Ovary (tissue), 9 donors: Measurements from ENCODE around the gene PIK3R5. TPM values are rescaled to one million over a fixed set of nuclear protein-coding genes. Genes with fewer than 3 reads are reported as not detected.

ENCODE experiments used
- DNase-seq, 5 donors: peaks; one replicate each; pipeline ENCODE4 v3.0.0-alpha.2; 2019 to 2020
- H3K27ac ChIP-seq, 2 donors: fragments of 200-600 bp; one replicate each; pipeline versions ENCODE4 v1.5.1 to v1.8.0; 2019 to 2022
- H3K27me3 ChIP-seq: fragments of 200-600 bp; one replicate; pipeline ENCODE4 v1.8.0; 2022
- H3K36me3 ChIP-seq: fragments of 200-600 bp; sonication (generic); one replicate; pipeline ENCODE4 v1.5.1; 2019
- H3K4me1 ChIP-seq: one replicate; pipeline ENCODE4 v1.8.1; 2013; ENCODE audit warnings: mild to moderate bottlenecking, moderate library complexity; ENCODE audit not compliant: insufficient read depth
- H3K4me3 ChIP-seq: fragments of 200-600 bp; sonication (generic); one replicate; pipeline ENCODE4 v1.5.1; 2017
- H3K9me3 ChIP-seq, 2 donors: fragments of 200-600 bp in 1 of 2; sonication (generic) in 1 of 2; one replicate each; pipeline versions ENCODE4 v1.5.1 to v1.8.1; 2013 to 2019; ENCODE audit warnings: mild to moderate bottlenecking in 1 of 2, moderate library complexity in 1 of 2
- CTCF ChIP-seq, 3 donors: fragments of 450-650 bp in 2 of 3; fragments of 200-600 bp in 1 of 3; IDR thresholded peaks; one replicate each; pipeline versions ENCODE4 v1.5.1 to v1.8.0; 2016 to 2022; ENCODE audit warnings: antibody characterized with exemption in 3 of 3, mild to moderate bottlenecking in 1 of 3
- EP300 ChIP-seq: sonication (generic); formaldehyde crosslinking; IDR thresholded peaks from one replicate; pipeline ENCODE4 v1.6.1; 2017; ENCODE audit warnings: antibody characterized with exemption
- POLR2A ChIP-seq: fragments of 450-650 bp; IDR thresholded peaks from one replicate; pipeline ENCODE4 v1.6.1; 2017; ENCODE audit warnings: antibody characterized with exemption, mild to moderate bottlenecking, moderate library complexity
- WGBS, 3 donors: extraction: QIAGEN DNeasy Blood & Tissue Kit in 1 of 3; methylation state at CpG; one replicate each; pipeline versions ENCODE4 v1.1.5 to v1.1.7; 2013 to 2017; 5-methylcytosine and 5-hydroxymethylcytosine counted together
- intact Hi-C, 4 donors: fragments of 100-400 bp; cut with DNase I; formaldehyde crosslinking; loops; one replicate each; pipeline versions ENCODE4 v1.11.0 to v1.15.1; 2022 to 2023
- polyA plus RNA-seq, 2 donors: library from polyadenylated mRNA; stranded (reverse); fragments of 200-250 nt in 1 of 2; fragments of 350-450 nt in 1 of 2; fragmentation: Illumina TruSeq in 1 of 2; extraction: RNeasy Lipid Tissue Mini Kit (QIAGEN cat#74804) in 1 of 2; gene quantifications; one replicate each; pipeline ENCODE4 v1.2.3, GENCODE V29; 2013 to 2014
- total RNA-seq, 7 donors: library from RNA; depleted of rRNA in 2 of 7; stranded (reverse); fragments of >200 nt in 2 of 7; fragmentation: NEBNext Ultra II Directional in 3 of 7; extraction: Animal tissue kit (Norgen Biotek cat#: 25700) in 3 of 7; gene quantifications; one replicate each; pipeline versions ENCODE4 v1.1.0 to v1.2.4, GENCODE V29; 2016 to 2023
- donor health status: DM: no; HTN: no; CAD: no; lungs with moderate emphysema.
- donor health status: DM: no; HTN: no; CAD: no.
- donor health status: Bipolar disorder and iron deficiency.
- donor health status: DM: yes; HTN: yes; CAD: no.
- donor health status: DM: no; HTN: no; CAD: no.
- donor health status: DM: yes; HTN: yes; CAD: no.

Gene PIK3R5
- total and polyA plus RNA-seq, 9 donors: 0.86 to 8.9 (median 3.7) TPM

DNA sequence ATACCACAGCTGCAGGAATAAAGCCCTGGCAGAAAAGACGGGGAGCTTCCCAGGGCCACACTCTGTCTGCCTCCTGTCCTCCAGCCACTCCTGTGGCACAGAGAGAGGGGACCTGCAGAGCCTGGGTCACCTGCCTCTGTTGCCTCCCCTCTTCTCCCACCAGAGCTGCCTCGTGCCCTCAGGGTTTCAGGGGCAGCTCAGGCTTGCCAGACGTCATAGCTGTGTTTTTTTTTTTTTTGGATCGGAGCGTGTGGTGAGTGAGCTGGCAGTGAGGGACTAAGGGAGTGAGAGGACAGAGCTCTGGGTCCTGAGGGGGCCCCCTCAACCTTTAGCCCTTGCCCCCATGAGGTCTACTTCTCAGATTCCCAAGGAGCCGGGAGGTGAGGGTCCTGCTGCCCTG, 100.1 kb downstream of the PIK3R5 start:
- 32 to 53% (median 42%) methylated on average over 6 of the region's 6 CpGs for WGBS, 3 donors
- H3K4me3 ChIP-seq: no peak overlapping the region
- no peaks in the 10 kb centered on the region for H3K9me3 ChIP-seq
- H3K27me3 ChIP-seq: no peaks in the 10 kb centered on the region
- no peak overlapping the region for H3K27ac ChIP-seq
- intact Hi-C loops: no loop called here
- TF ChIP-seq EP300 (no peak), POLR2A (no peak), CTCF (IDR thresholded peaks at IDR 0.05) (no peak)
- no peaks in the 10 kb centered on the region for H3K4me1 ChIP-seq
- no peak for DNase-seq
- no peaks in the 10 kb centered on the region for H3K36me3 ChIP-seq

- DNase-seq: no peak
- WGBS, 3 donors: 79 to 84% (median 83%) methylated on average over 9 of the region's 9 CpGs
- no peak overlapping the region for H3K27ac ChIP-seq
- no peak overlapping the region for H3K4me3 ChIP-seq
- intact Hi-C loops: no loop called here
- no peaks in the 10 kb centered on the region for H3K36me3 ChIP-seq
- no peaks in the 10 kb centered on the region for H3K9me3 ChIP-seq
- no peaks in the 10 kb centered on the region for H3K27me3 ChIP-seq
- TF ChIP-seq EP300 (no peak), POLR2A (no peak), CTCF (IDR thresholded peaks at IDR 0.05) (no peak)
- no peaks in the 10 kb centered on the region for H3K4me1 ChIP-seq
Measured at GRCh38 chr17:8862213-8863056, 103.1 kb downstream of the PIK3R5 start.

DNA sequence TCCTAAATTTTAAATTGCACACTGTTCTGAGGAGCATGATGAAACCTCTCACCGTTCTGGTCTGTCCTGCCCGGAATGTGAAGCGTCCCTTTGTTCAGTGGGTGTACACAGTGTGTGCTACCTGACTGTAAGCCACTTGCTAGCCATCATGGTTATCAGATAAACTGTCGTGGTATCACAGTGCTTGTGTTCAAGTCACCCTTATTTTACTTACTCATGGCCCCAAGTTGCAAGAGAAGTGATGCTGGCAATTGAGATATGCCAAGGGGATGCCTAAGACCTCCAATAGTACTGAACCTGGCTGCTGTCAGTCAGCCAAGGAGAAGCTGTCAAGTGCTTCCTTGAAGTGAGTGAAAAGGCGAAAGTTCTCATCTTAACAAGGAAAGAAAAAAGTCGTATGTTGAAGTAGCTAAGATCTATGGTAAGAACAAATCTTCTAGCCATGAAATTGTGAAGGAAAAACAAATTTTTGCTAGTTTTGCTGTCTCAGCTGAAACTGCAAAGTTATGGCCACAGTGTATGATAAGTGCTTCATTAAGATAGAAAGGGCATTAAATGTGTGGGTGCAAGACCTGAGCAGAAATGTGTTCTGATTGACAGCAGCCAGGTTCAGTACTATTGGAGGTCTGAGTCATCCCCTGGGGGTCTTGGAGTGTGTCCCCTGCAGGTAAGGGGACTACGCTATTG, 103.9 kb downstream of the PIK3R5 start:
- H3K9me3 ChIP-seq: no peaks in the 10 kb centered on the region
- TF ChIP-seq EP300: no peak
- TF ChIP-seq CTCF (IDR thresholded peaks at IDR 0.05): no peak
- TF ChIP-seq POLR2A: no peak
- H3K4me1 ChIP-seq: no peaks in the 10 kb centered on the region
- no peak overlapping the region for H3K27ac ChIP-seq
- no peak overlapping the region for H3K4me3 ChIP-seq
- intact Hi-C loops: no loop called here
- no peak for DNase-seq
- H3K36me3 ChIP-seq: no peaks in the 10 kb centered on the region
- 76 to 83% (median 78%) methylated on average over 7 of the region's 7 CpGs for WGBS, 3 donors
- H3K27me3 ChIP-seq: no peaks in the 10 kb centered on the region

DNA sequence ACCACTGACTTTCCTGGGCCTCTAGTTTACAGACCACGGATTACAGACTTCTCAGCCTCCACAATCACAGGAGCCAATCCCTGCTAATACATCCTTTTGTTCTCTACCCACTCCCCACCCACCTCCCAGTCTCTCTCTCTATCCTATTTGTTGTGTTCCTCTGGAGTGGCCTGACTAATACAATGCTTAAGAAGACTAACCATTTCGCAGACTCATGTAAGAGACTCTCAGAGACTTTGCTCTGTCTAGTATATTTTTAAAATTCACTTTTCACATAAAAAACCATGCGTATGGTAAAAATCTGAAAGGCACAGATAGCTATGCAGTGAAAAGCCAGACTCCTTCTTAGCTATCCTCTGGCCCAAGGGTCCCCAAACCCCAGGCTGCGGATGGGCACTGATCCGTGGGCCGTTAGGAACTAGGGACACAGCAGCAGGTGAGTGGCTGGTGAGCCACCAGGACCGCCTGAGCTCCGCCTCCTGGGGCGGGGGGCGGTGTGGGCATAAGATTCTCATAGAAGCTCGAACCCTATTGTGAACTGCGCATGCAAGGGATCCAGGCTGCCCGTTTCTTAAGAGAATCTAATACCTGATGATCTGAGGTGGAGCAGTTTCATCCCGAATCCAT, 105.6 kb downstream of the PIK3R5 start:
- DNase-seq: no peak
- H3K27me3 ChIP-seq: no peaks in the 10 kb centered on the region

More for the DNA sequence above, 105.6 kb downstream of the PIK3R5 start:
- no peaks in the 10 kb centered on the region for H3K36me3 ChIP-seq
- H3K4me3 ChIP-seq: no peak overlapping the region
- H3K9me3 ChIP-seq: no peaks in the 10 kb centered on the region
- 89 to 94% (median 90%) methylated on average over 14 of the region's 14 CpGs for WGBS, 3 donors
- H3K4me1 ChIP-seq: no peaks in the 10 kb centered on the region
- intact Hi-C loops: no loop called here
- no peak overlapping the region for H3K27ac ChIP-seq
- TF ChIP-seq CTCF (IDR thresholded peaks at IDR 0.05) (no peak), POLR2A (no peak), EP300 (no peak)
